ENCODE results near the gene PITX3. TPM values are rescaled to one million over a fixed set of nuclear protein-coding genes. Genes with fewer than 3 reads are reported as not detected.
A peak's percentile ranks its signal among the peaks of the same experiment; 100 is the strongest.

Gene PITX3
- total RNA-seq, 1 experiment from 2014 or later: 0.81 TPM

- TF ChIP-seq IRF1 (CRISPR knock-in tag; IDR thresholded peaks at IDR 0.05) (no peak), ATF1 (CRISPR knock-in tag; IDR thresholded peaks at IDR 0.05) (no peak), ZNF416 (CRISPR knock-in tag; IDR thresholded peaks at IDR 0.05) (no peak), ZNF423 (CRISPR knock-in tag; IDR thresholded peaks at IDR 0.05) (peak; percentile 57; the same call in 1 of the 2 replicates), HMGXB4 (CRISPR knock-in tag; IDR thresholded peaks at IDR 0.05) (0 out of 2 replicates have a peak, but pooled peaks have one; percentile 49), JUN (CRISPR knock-in tag; IDR thresholded peaks at IDR 0.05) (no peak), PREB (CRISPR knock-in tag; IDR thresholded peaks at IDR 0.05; ENCODE audit: borderline replicate concordance) (no peak)
Measured at GRCh38 chr10:102231357-102232318, 9.7 kb downstream of the PITX3 start (continued).

- ATAC-seq: peak; percentile 13
- peaks cover 3% of the 10 kb centered on the region; the same call in 1 of the 2 replicates for H3K4me1 Mint-ChIP-seq
- no peak overlapping the region for H3K27ac Mint-ChIP-seq
- TF ChIP-seq ARID4B (CRISPR knock-in tag; IDR thresholded peaks at IDR 0.05; ENCODE audit: borderline replicate concordance) (0 out of 2 replicates have a peak, but pooled peaks have one; percentile 28), MAX (CRISPR knock-in tag; IDR thresholded peaks at IDR 0.05) (0 out of 2 replicates have a peak, but pooled peaks have one; percentile 8), FOXK1 (CRISPR knock-in tag; IDR thresholded peaks at IDR 0.05) (peak; percentile 31; the same call in 1 of the 2 replicates), TCF7 (CRISPR knock-in tag; IDR thresholded peaks at IDR 0.05; ENCODE audit: low read depth) (no peak), HMGXB4 (CRISPR knock-in tag; IDR thresholded peaks at IDR 0.05) (peak; percentile 60; the same call in 1 of the 2 replicates)
- H3K4me3 Mint-ChIP-seq: peak overlapping the region; percentile 62
- H3K9me3 Mint-ChIP-seq: no peaks in the 10 kb centered on the region
- ChIA-PET POLR2A (interaction anchor here (0.8 to 2.0 kb wide), 7 partner anchors 10 to 270 kb away, joined by 3 to 8 read pairs (median 6); partner anchors contain the start of genes GBF1 and NOLC1), CTCF (interaction anchor here (0.7 to 18.9 kb wide), 53 partner anchors 9 to 628 kb away, joined by 3 to 906 read pairs (median 7); partner anchors contain the start of genes ACTR1A, CUEDC2, FBXL15 and GBF1)
- H3K27me3 Mint-ChIP-seq (ENCODE audit: low read depth): peaks cover 99% of the 10 kb centered on the region
- no peaks in the 10 kb centered on the region for H3K36me3 Mint-ChIP-seq
- DNase-seq (ENCODE audit: low spot score): peak; percentile 76
Measured at GRCh38 chr10:102230861-102231356, 10.4 kb downstream of the PITX3 start.
